HG03432 (cell line): ENCODE results near the gene CAP2.
A peak's percentile ranks its signal among the peaks of the same experiment; 100 is the strongest.
"Not testable (repeated sequence)": the region's sequence is repeated elsewhere in the genome, so short reads cannot be mapped to it uniquely, and the experiment has no call there.

Source experiments
- ATAC-seq: cut with Tn5 transposase; IDR thresholded peaks from one replicate; pipeline ENCODE4 v1.9.1; 2021; ENCODE audit warnings: mild to moderate bottlenecking, moderate library complexity; ENCODE audit not compliant: unreplicated experiment

CAP2 gene

GRCh38 chr6:17494919-17495318 lies 101.5 kb downstream of the CAP2 start:
- ATAC-seq: no peak

- ATAC-seq: no peak
Measured at GRCh38 chr6:17497535-17498095, 104.2 kb downstream of the CAP2 start.

GRCh38 chr6:17501442-17501841 lies 108.0 kb downstream of the CAP2 start:
- no peak for ATAC-seq

GRCh38 chr6:17501982-17502704 lies 108.7 kb downstream of the CAP2 start:
- ATAC-seq: no peak

- ATAC-seq: no peak
Measured at GRCh38 chr6:17503051-17503450, 109.7 kb downstream of the CAP2 start.

GRCh38 chr6:17504005-17504404 lies 110.6 kb downstream of the CAP2 start:
- ATAC-seq: no peak

GRCh38 chr6:17505062-17505476 lies 111.7 kb downstream of the CAP2 start:
- ATAC-seq: no peak

GRCh38 chr6:17505767-17506280 lies 112.4 kb downstream of the CAP2 start:
- no peak for ATAC-seq

GRCh38 chr6:17506531-17506930 lies 113.1 kb downstream of the CAP2 start:
- no peak for ATAC-seq

- no peak for ATAC-seq
Measured at GRCh38 chr6:17506962-17507361, 113.6 kb downstream of the CAP2 start.

- no peak for ATAC-seq
Measured at GRCh38 chr6:17511084-17511483, 117.7 kb downstream of the CAP2 start.

GRCh38 chr6:17511580-17511979 lies 118.2 kb downstream of the CAP2 start:
- ATAC-seq: no peak

- ATAC-seq: no peak
Measured at GRCh38 chr6:17519120-17519519, 125.7 kb downstream of the CAP2 start.

GRCh38 chr6:17525637-17526036 lies 132.2 kb downstream of the CAP2 start:
- no peak for ATAC-seq

- ATAC-seq: no peak
Measured at GRCh38 chr6:17527076-17527475, 133.7 kb downstream of the CAP2 start.

- no peak for ATAC-seq
Measured at GRCh38 chr6:17530321-17530835, 137.0 kb downstream of the CAP2 start.

- peak; percentile 80 for ATAC-seq
Measured at GRCh38 chr6:17536586-17536985, 143.2 kb downstream of the CAP2 start.

- ATAC-seq: no peak
Measured at GRCh38 chr6:17542243-17542642, 148.8 kb downstream of the CAP2 start.

GRCh38 chr6:17545681-17546080 lies 152.3 kb downstream of the CAP2 start:
- ATAC-seq: not testable (repeated sequence)

GRCh38 chr6:17551383-17551958 lies 158.1 kb downstream of the CAP2 start:
- ATAC-seq: no peak

GRCh38 chr6:17552861-17553260 lies 159.5 kb downstream of the CAP2 start:
- no peak for ATAC-seq

GRCh38 chr6:17556014-17556413 lies 162.6 kb downstream of the CAP2 start:
- no peak for ATAC-seq
